ENCODE measurements around the gene POLR2B.

- TF ChIP-seq IRF2 (CRISPR knock-in tag; IDR thresholded peaks at IDR 0.05; ENCODE audit: borderline replicate concordance, low read depth), result no peak
- TF ChIP-seq ZNF416 (CRISPR knock-in tag; IDR thresholded peaks at IDR 0.05), result no peak
- no peak for TF ChIP-seq ESRRA (CRISPR knock-in tag; IDR thresholded peaks at IDR 0.05; ENCODE audit: borderline replicate concordance)
- TF ChIP-seq ZNF396 (CRISPR knock-in tag; IDR thresholded peaks at IDR 0.05; ENCODE audit: borderline replicate concordance), result no peak
- TF ChIP-seq ZNF121 (CRISPR knock-in tag; IDR thresholded peaks at IDR 0.05), result no peak
- TF ChIP-seq CTCF (IDR thresholded peaks at IDR 0.05), result no peak
- TF ChIP-seq MAX (CRISPR knock-in tag; IDR thresholded peaks at IDR 0.05), result no peak
- no peak for TF ChIP-seq ZNF317 (CRISPR knock-in tag; IDR thresholded peaks at IDR 0.05; ENCODE audit: borderline replicate concordance, low read depth)
Observed at GRCh38 chr4:57013543-57014120, 34.9 kb downstream of the POLR2B start.
